Measurements from ENCODE around the gene ITGB4. TPM values are rescaled to one million over a fixed set of nuclear protein-coding genes. Genes with fewer than 3 reads are reported as not detected.

Gene ITGB4
- polyA plus RNA-seq, 1 of the 3 experiments (the other 2 are of a cell fraction), result 7.0 TPM

- Histone ChIP-seq H3K79me2 (ENCODE audit: insufficient read depth) (no peaks in the 10 kb centered on the region), H4K20me1 (ENCODE audit: insufficient read depth) (no peaks in the 10 kb centered on the region), H3K9ac (no peak overlapping the region), H3K4me3 (ENCODE audit: low read depth in 2 of 2, low read length in 1 of 2) (no peak overlapping the region), H3K4me2 (peak overlapping the region; percentile 85), H3K4me1 (ENCODE audit: control insufficient read depth in 1 of 2, insufficient read depth in 2 of 2, low read depth in 1 of 2, low read length in 1 of 2) (peaks cover 0 to 37% of the 10 kb centered on the region in 2 experiments; a peak in 1 of 4 replicates), H3K27ac (ENCODE audit: low read depth in 2 of 2, low read length in 1 of 2) (peak overlapping the region in 1 of 2 experiments; percentile 35; a peak in 1 of 4 replicates), H3F3A (replicated peaks; ENCODE audit: insufficient read depth) (peaks cover 8% of the 10 kb centered on the region), H3K36me3 (replicated peaks in 1 of 2; ENCODE audit: control insufficient read depth in 1 of 2, insufficient read depth in 2 of 2, low read length in 1 of 2) (no peaks in the 10 kb centered on the region), H3K27me3 (ENCODE audit: insufficient read depth) (no peaks in the 10 kb centered on the region), H2AFZ (ENCODE audit: low read depth) (peak overlapping the region; percentile 93), H3K9me2 (no peaks in the 10 kb centered on the region), H3K9me3 (no peaks in the 10 kb centered on the region)
- no peak for TF ChIP-seq SMC3 (IDR thresholded peaks at IDR 0.05; ENCODE audit: low read depth, low read length)
- TF ChIP-seq, protein P1, sequence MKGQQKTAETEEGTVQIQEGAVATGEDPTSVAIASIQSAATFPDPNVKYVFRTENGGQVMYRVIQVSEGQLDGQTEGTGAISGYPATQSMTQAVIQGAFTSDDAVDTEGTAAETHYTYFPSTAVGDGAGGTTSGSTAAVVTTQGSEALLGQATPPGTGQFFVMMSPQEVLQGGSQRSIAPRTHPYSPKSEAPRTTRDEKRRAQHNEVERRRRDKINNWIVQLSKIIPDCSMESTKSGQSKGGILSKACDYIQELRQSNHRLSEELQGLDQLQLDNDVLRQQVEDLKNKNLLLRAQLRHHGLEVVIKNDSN (IDR thresholded peaks at IDR 0.05; ENCODE audit: borderline replicate concordance, low read depth), result no peak
- no peak for TF ChIP-seq TEAD4 (IDR thresholded peaks at IDR 0.05; ENCODE audit: borderline replicate concordance, insufficient read depth)
- TF ChIP-seq, protein P2, sequence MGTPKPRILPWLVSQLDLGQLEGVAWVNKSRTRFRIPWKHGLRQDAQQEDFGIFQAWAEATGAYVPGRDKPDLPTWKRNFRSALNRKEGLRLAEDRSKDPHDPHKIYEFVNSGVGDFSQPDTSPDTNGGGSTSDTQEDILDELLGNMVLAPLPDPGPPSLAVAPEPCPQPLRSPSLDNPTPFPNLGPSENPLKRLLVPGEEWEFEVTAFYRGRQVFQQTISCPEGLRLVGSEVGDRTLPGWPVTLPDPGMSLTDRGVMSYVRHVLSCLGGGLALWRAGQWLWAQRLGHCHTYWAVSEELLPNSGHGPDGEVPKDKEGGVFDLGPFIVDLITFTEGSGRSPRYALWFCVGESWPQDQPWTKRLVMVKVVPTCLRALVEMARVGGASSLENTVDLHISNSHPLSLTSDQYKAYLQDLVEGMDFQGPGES (IDR thresholded peaks at IDR 0.05; ENCODE audit: low read depth, low read length), result no peak
- TF ChIP-seq YY1 (IDR thresholded peaks at IDR 0.05; ENCODE audit: low read depth), result no peak
- no peak for TF ChIP-seq RCOR1 (IDR thresholded peaks at IDR 0.05; ENCODE audit: low read length)
- TF ChIP-seq RXRA (IDR thresholded peaks at IDR 0.05; ENCODE audit: borderline replicate concordance, low read depth), result no peak
- TF ChIP-seq FOXM1 (IDR thresholded peaks at IDR 0.05; ENCODE audit: low read depth), result no peak
- no peak for TF ChIP-seq RFX5 (IDR thresholded peaks at IDR 0.05; ENCODE audit: low read length)
- ChIA-PET CTCF (interaction anchor here (0.8 to 31.4 kb wide), 46 partner anchors 9 to 332 kb away, joined by 3 to 1370 read pairs (median 8); partner anchors contain the start of genes GALK1, MRPL38, RECQL5 and SAP30BP), POLR2A (interaction anchor here (1.1 to 4.2 kb wide), 8 partner anchors 8 to 89 kb away, joined by 3 to 52 read pairs (median 10); partner anchors contain the start of genes GALK1, UNC13D and UNK)
- WGBS (ENCODE audit: low lambda C conversion rate), result 90% methylated on average over 24 of the region's 27 CpGs
- DNase-seq, result no peak
Measured at GRCh38 chr17:75754378-75755204, 33.3 kb downstream of the ITGB4 start.

DNA sequence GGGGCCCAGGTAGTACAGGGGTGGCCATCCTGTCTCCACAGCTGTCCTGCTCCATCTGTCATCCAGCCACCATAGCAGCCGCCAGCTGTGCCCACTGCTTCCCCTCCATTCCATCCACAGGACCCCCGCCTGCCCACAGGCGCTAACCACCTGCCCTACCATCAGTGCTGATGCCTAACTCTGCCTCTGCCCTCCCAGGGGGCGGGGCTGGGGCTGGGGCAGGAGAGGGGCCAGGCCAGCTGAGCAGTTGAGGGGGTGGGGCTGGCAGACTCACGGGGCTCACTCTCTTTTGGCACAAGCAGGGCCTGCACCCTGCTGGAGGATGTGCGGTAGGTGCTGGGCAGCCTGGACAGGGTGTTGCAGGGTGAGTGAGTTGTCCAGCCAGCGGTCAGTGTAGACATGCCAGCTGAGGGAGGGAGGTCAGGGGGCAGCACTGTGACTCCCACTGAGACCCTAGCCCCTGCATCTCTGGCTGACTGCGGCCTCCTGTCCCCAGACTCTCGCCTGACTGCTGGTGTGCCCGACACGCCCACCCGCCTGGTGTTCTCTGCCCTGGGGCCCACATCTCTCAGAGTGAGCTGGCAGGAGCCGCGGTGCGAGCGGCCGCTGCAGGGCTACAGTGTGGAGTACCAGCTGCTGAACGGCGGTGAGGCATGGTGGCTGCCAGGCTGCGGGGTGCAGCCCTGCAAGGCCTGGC lies 34.1 kb downstream of the ITGB4 start:
- Histone ChIP-seq H3K4me2 (no peak overlapping the region), H3K36me3 (replicated peaks in 1 of 2; ENCODE audit: control insufficient read depth in 1 of 2, insufficient read depth in 2 of 2, low read length in 1 of 2) (no peaks in the 10 kb centered on the region), H4K20me1 (ENCODE audit: insufficient read depth) (no peaks in the 10 kb centered on the region), H3K27ac (ENCODE audit: low read depth in 2 of 2, low read length in 1 of 2) (peak overlapping the region in 1 of 2 experiments; percentile 39; a peak in 2 of 4 replicates), H3K9me3 (no peaks in the 10 kb centered on the region), H3K4me3 (ENCODE audit: low read depth in 2 of 2, low read length in 1 of 2) (no peak overlapping the region), H3K4me1 (ENCODE audit: control insufficient read depth in 1 of 2, insufficient read depth in 2 of 2, low read depth in 1 of 2, low read length in 1 of 2) (peaks cover 0 to 32% of the 10 kb centered on the region in 2 experiments; a peak in 1 of 4 replicates), H3K27me3 (ENCODE audit: insufficient read depth) (no peaks in the 10 kb centered on the region), H3F3A (replicated peaks; ENCODE audit: insufficient read depth) (peaks cover 8% of the 10 kb centered on the region), H2AFZ (ENCODE audit: low read depth) (no peak overlapping the region), H3K79me2 (ENCODE audit: insufficient read depth) (no peaks in the 10 kb centered on the region), H3K9me2 (no peaks in the 10 kb centered on the region), H3K9ac (no peak overlapping the region)
- POLR2A ChIA-PET, result interaction anchor here (0.6 to 4.2 kb wide), 6 partner anchors 9 to 89 kb away, joined by 3 to 52 read pairs (median 11); partner anchors contain the start of genes GALK1, UNC13D and UNK
- CTCF ChIA-PET, result interaction anchor here (0.6 to 31.4 kb wide), 14 partner anchors 6 to 316 kb away, joined by 3 to 1370 read pairs (median 7); partner anchors contain the start of genes GALK1, SMIM5 and TRIM65
- DNase-seq, result peak; percentile 79
- WGBS (ENCODE audit: low lambda C conversion rate), result 74% methylated on average over 17 of the region's 20 CpGs
- TF ChIP-seq GATA2 (CRISPR knock-in tag; IDR thresholded peaks at IDR 0.05) (no peak), RCOR1 (IDR thresholded peaks at IDR 0.05; ENCODE audit: low read length) (0 out of 2 replicates have a peak, but pooled peaks have one; percentile 17)

All from SK-N-SH (cell line).